HG03108 (cell line): ENCODE results near the gene JOSD2.
"Not testable (repeated sequence)": the region's sequence is repeated elsewhere in the genome, so short reads cannot be mapped to it uniquely, and the experiment has no call there.

Source experiments
- ATAC-seq: cut with Tn5 transposase; IDR thresholded peaks from one replicate; pipeline ENCODE4 v1.9.1; 2021; ENCODE audit warnings: moderate library complexity; ENCODE audit not compliant: unreplicated experiment

JOSD2 gene

DNA sequence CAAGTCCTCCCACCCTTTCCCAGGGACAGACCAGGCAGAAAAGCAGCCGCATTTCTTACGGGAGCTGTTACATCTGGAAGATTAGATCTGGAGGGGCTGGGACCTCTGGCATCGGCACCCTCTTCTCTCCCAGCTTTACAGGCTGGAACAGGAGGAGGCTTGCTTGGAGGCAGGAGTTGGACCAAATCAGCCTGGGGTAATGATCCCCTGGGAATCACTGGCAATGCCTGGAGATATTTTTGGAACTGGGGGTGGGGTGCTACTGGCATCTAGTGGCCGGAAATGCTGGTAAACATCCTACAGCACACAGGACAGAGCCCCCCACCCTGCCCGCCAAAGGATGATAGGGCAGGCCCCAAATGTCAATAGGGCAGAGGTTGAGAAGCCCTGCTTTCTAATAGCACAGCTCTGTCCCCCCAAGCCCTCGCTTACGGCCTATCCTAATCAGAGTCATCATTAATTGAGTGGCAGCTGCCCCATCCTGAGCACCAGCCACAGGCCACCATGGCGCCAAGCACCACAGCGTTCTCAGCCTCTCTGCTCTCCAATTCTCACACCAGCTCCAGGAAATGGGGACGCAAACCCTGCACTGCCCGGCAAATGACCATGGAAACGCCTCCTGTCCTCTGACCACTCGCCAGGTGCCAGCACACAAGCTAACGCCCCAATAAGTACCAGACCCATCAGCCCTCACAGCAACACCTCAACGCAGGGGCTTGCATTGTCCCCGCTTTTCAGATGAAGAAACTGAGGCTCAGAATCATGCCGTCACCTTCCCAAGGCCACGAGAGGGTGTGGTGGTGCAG lies 36.6 kb upstream of the JOSD2 start:
- no peak for ATAC-seq

DNA sequence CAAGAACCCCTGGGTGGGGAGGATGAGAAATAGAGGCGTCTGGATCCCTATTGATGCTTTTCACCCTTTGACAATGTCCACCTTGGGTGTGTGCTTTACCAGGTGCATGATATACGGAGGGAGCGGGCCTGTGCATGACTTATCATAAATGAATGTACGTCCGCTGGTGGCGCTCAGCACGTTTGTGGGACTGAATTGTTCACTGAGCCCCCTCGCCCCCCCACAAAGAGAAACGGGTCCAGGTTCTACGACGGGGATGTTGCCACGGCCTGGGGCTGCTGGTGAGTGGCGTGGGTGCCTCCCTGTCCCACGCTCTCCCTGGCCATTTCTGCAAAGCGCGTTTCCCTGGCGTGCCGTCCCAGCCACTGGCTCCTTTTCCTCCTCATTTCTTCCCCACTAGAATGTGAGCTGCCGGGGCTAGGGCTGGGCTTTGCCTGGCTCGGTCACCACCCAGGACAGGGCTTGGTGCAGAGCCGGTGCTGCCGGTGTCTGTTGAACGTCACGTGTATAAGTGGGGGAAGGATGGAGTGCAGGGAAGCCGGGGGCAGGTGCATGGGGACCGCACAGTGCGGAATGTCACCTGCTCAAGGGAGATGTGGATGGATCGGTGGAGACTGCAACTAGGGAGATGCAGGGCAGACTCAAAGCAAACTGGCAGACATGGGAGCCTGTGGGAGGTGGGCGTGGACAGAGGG lies 35.7 kb upstream of the JOSD2 start:
- no peak for ATAC-seq

DNA sequence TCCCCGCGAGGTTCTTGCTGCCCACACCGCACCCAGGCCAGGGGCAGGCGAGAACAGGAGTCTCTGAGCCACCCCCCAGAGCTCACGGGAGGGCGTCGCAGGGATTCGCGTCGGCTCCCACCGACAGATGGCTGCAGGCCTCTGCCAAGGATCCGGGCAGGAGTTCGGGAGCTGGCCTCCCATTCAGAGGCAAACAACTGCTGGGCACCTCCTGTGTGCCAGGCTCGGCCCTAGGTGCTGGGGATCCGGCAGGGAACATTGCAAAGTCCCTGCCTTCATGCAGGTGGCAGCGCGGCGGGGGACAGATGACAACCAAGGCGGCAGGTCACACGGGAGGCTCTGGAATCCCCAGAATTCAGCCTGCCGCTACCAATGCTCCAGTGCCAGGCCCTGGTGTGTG lies 32.0 kb upstream of the JOSD2 start:
- ATAC-seq, result no peak

DNA sequence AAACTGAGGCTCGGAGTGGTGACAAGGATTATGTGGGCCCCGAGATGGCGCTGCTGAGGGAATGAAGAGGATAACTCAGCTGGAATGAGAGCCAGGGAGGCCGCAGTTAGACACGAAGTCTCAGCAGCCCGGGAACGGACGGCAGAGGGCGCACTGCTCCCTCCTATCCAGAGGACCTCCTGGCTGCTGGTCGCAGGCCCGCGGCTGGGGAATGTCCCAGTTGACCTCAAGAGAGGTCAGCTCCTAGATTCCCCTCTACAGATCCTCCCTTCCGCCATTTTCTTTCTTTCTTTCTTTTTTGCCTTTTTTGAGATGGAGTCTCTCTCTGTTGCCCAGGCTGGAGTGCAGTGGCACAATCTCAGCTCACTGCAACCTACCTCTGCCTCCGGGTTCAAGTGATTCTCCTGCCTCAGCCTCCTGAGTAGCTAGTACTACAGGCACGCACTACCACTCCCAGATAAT lies 26.8 kb upstream of the JOSD2 start:
- no peak for ATAC-seq

DNA sequence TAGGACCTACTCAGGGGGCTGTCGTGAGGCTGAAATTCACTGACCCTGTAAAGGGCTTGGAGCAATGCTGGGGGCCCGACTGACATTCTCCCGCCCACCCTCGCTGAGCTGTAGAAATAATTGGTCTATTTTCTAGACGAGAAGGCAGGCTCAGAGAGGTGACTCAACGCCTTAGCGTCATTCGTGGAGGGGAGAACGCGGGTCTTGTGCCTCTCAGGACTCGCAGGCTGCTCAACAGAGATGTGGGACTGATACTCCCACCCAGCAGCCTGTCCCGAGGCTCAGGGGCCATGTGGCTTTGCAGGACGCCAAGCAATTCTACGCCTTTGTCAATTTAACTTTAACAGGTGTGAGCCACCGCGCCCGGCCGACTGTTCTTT lies 26.3 kb upstream of the JOSD2 start:
- ATAC-seq, result no peak

DNA sequence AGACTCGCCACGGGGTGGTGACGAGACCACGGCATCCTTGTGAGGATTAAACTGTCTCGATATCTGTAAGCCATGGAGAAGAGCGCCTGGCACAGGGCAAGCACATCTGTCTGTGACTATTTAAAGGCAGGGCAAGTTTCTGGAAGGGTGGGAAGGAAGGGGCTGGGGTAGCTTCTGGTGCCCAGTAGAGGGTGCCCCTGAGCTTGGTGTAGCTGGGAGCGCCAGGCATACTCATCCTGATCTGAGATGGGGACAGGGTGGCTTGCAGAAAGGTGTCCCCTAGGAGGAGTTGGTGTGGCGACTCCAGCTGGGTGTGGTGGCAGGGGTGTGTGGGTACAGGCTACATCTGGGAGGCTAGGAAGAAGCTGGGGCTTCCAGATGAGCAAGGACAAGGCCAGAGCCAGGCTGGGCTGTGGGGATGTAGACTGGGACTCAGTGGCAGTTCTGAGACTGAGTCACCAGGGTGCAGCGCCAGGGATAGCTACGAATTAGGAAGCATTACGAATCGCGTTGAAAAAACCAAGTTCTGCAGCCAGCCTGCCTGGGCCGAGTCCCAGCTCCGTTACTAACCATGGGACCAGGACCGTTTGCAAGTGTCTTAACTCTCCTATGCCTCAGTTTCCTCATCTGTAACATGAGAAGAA lies 25.8 kb upstream of the JOSD2 start:
- ATAC-seq, result no peak

DNA sequence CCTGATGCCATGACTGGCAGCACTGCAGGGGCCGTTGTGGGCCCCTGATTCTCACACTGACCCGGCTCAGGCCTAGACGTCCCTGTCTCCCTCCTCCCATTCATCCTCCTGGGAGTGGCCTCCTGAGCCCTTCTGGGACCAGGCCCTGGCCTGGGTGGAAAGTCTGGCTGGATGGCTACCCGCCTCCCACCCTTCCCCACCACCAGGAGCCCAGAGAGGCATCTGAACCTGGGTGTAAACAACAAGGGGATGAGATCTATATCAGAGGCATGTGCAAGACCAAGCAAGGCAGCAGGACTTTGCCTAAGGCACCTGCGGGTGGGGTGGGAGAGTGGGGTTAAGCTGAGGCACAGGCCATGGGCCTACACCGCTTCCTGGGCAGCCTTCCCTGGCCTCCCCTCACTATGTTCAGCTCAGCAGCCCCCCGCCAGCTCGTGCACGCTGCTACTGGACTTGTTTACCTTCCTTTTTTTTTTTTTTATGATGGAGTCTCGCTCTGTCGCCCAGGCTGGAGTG lies 24.7 kb upstream of the JOSD2 start:
- ATAC-seq, result no peak

DNA sequence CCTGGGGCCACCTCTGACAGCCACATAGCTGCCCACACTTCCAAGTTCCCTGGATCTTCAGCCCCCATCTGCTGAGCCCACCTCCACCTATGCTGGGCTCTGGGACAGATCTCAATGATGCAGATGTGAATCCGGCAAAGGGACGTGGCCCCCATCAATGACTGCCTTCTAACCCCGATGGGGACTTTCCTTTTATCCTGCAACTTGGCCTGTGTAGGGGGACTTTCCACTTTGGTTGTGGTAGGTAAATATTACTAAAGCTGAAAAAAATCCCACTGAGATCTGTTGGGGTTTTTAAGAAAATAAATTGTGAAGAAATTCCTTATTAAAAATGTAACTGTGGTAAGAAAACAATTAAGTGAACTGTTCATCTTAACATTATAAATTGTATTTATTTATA lies 23.5 kb upstream of the JOSD2 start:
- no peak for ATAC-seq

DNA sequence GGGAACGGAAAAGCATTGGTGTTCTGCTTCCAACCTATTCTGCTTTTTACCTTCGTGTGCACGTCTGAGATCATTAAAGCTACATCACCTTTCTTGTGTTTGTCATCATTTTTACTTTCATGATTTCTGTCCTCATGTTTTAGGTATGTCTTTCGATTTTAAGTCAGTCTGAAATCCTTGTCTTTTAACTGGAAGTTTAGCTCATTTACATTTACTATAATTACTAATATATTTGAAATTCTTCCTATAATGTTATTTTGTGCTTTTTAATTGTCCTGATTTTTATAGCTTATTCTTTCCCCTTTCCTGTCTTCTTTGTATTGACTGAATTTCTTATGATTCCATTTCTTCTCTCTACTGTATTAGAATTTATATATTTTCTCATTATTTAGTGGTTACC lies 22.0 kb upstream of the JOSD2 start:
- ATAC-seq, result no peak

DNA sequence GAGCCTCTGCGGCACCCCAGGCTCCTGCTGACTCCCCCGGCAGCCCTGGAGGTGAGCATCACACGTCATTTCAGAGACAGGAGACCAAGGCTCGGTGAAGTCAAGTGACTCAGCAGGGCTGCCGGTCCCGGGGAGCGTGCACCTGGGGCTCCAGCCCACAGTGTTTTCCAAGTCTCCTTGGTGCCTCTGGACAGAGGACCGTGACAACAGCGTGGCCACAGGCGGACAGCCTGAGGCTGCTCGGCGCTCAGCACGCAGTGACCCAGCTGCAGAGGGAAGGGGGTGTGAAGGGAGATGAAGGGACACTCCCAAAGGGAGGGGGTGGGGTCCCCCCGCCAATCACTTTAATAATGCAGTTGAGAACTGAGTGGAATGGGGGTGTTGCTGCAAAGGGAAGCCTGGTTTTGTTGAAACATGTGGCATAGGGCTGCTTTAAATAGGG lies 20.2 kb upstream of the JOSD2 start:
- no peak for ATAC-seq

DNA sequence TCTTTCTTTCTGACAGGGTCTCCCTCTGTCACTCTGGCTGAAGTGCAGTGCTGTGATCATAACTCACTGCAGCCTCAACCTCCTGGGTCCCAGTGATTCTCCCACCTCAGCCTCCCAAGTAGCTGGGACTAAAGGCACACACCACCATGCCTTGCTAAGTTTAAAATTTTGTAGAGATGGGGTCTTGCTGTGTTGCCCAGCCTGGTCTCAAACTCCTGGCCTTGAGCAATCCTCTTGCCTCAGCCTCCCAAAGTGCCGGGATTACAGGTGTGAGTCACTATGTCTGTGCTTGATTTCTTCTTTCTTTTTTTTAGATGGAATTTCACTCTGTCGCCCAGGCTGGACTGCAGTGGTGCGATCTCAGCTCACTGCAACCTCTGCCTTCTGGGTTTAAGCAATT lies 17.1 kb upstream of the JOSD2 start:
- ATAC-seq, result not testable (repeated sequence)

DNA sequence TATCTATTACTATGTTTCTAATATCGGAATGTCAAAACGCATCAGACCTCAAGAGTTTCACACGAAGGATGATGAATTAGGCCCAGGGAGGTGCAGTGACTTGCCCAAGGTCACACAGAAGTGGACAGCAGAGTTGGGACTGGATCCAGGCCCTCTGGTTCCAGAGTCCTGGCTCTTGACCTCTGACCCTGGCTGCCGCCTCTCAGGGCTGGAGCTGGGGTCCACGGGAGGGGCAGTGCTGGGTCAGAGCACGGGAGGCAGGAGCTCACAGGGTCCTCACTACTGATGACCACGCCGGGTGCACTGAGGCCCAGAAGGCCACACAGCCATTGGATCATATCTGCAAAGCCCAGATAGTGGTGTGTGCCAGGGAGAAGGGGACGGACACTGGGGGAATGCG lies 11.9 kb upstream of the JOSD2 start:
- no peak for ATAC-seq

DNA sequence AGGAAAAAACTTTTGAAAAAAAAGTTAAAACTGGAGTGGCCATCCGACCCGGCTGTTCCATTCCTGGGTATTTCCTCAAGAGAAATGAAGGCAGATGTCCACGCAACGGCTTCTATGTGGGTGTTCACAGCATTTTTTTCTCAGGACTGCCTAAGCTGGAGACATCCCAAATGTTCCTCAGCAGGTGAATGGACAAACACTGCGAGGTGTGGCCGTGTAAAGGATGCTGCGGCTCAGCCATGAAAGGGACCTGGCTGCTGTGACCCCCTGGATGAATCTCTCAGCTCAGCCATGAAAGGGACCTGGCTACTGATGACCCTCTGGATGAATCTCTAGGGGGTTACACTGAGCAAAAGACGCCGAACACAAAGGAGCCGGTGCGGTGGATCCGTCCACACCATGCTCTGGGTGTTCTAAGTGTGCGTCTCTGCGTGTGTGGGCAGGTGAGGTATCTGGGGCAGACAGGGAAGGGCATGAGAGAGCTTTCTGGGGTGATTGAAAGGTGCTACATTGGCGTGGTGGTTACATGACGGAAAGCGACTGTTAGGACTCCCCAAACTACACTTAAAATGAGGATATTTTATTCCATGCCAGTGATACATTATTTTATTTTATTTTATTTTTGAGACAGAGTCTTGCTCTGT lies 10.0 kb upstream of the JOSD2 start:
- no peak for ATAC-seq

DNA sequence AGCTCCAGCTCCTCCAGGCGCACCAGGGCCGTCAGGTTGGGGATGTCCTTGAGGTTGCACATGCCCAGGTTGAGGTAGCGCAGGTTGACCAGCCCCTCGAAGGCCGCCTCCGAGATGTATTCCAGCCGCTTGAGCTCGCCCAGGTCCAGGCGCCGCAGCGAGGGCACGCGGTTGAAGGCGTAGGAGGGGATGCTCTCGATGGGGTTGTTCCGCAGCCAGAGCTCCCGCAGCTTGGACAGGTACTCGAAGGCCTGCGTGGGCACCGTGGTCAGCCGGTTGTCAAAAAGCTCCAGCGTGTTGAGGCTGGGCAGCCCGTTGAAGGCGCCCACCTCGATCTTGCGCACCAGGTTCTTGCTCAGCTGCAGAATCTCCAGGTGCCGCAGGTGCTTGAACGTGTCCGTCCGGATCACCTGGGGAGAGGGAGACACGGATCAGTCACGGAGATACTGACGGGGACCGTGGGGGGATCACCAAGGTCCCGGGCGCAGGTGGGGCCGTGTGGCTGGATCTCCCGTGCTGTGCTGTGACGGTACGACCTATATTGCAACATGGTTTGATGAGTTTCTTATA lies 8.1 kb upstream of the JOSD2 start:
- ATAC-seq, result no peak

DNA sequence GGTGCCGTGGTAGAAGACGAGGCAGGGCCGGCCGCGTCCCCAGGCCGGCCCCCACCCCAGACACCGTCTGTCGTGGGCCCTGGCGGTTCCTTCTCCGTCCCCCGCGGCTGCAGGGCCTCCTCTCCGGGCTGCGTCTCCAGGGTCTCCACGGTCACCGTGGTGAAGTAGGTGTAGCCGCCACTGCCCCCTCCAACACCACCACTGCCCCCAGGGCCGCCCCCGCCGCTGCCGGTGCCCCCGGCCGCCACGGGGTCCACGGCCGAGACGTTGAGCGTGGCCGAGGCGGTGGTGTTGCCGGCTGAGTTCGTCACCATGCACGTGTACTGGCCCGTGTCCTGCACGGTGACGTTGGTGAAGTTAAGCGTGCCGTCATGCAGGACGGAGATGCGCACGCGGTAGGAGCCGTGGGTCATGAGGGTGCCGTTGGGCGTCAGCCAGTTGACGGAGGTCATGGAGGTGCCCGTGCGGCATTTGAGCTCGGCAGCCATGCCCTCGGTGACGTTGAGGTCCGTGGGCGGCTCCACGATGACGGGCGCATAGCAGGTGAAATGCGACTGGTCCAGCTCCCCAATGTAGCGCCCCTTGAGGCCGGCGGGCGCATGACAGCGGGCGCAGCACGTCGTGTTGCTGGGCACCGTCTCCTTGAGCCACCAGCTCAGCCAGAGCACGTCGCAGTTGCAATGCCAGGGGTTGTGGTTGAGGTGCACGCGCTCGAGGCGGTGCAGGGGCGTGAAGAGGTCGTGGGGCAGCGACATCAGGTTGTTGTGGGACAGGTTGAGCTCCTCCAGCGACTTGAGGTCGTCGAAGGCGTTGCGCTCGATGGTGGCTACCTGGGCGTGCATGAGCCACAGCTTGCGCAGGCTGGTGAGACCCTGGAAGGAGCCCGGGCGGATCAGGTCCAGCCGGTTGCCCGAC lies 7.4 kb upstream of the JOSD2 start:
- no peak for ATAC-seq

DNA sequence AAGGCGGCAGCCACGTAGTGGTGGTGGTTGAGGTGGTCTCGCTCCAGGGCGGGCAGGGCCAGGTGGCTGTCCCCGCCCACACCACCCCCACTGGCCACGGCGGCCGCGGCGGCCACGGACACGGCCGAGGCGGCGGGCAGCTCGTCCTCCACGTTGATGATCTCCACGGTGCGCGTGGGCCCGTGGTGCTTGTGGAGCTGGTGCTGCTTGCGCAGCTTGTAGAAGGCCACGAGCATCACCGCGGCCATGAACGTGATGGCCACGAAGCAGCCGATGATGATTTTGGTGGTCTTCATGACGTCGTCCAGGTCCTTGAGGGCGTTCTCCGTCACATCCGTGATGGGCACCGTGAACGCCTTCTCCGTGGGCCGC lies 6.7 kb upstream of the JOSD2 start:
- no peak for ATAC-seq

DNA sequence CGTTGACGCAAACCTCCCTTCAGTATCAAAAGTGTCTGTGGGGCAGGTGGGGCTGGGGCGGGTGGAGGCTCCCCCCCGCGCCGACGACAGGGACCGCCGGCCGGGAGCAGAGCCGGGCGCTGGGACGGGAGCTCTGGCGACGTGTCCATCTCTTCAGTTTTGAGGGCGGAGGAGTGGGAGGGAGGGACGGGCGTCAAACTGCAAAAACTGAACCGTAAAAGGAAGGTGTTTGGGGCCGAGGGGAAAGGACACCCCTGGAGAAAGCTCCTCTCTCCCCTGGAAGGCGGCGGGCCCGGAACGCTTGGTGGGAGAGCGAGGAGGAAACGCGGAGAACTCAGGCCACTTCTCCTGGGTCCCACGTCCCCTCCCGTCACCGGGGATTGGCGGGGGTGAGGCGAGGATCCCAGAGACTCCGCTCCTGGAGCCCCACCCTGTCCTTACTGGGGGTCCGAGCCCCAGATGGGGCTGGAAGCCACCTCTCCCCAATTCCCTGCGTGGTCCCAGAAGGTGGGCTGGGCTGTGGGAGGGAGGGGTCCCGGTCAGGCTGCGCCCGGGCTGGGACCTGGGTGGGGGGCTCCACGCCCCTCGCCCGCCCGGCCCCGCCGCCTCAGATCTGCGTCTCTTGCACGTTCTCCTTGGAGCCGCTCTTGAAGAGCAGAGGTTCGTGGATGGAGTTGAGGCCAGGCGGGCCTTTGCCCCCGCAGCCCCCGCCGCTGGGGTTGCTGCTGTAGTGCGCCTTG lies 6.1 kb upstream of the JOSD2 start:
- ATAC-seq, result no peak

DNA sequence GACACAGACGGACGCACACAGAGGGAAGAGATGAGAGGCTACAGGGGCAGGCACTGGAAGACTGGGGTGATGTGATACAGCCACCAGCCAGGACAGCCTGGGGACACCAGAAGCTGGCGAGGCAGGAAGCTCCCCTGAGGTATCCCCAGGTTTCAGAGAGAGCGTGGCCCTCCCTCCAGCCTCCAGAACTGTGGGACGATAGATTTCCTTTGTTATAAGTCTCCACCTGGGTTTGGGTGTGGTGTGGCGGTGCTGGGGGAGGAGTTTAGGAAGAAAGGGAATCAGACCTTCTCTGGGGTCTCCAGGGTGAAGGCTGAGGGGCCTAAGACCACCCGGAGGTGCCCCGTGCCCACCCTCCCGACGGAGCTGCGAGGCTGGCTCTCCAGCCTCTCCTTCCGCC lies 5.5 kb upstream of the JOSD2 start:
- no peak for ATAC-seq

DNA sequence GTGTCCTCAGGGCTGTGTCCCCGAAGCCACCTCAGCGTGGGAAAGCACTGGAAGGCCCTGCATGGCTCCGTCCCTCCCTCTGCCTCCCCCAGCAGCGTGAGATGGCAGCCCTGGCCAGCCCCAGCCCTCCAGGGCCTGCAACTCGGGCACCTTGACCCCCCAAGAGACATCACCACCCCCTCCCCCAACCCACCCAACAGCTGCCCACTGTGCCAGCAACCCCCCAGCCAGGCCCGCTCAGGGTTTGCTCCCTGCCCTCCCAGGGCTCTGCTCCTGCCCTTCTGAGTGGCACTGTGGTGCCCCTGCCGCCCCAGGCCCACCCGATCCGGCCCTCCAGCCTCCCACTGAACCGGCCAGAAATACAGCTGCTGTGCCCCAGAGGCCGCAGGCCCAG lies 4.2 kb upstream of the JOSD2 start:
- no peak for ATAC-seq
